ENCODE results near the gene THAP6.
"Not testable (repeated sequence)": the region's sequence is repeated elsewhere in the genome, so short reads cannot be mapped to it uniquely, and the experiment has no call there.

DNA sequence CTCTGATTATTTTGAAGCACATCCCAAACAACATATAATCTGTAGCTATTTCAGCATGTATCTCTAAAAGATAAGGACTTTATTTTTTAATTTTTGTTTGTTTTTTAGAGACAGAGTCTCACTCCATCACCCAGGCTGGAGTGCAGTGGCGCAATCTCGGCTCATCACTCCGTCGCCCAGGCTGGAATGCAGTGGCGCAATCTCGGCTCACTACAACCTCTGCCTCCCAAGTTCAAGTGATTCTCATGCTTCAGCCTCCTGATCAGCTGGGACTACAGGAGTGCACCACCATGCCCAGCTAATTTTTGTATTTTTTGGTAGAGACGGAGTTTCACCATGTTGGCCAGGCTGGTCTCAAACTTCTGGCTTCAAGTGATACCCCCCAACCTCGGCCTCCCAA is 29.9 kb downstream of the THAP6 start:
- not testable (repeated sequence) for TF ChIP-seq YY1 (IDR thresholded peaks at IDR 0.05; ENCODE audit: insufficient read depth, insufficient read length); SUZ12 (IDR thresholded peaks at IDR 0.05; ENCODE audit: extremely low read depth, insufficient read depth, insufficient read length)

All from NT2/D1 (cell line).